SK-N-MC (cell line): ENCODE data around the gene EVX1.

ENCODE experiments used
- EZH2 ChIP-seq: fragments of 200-600 bp; sonication (generic); IDR thresholded peaks from one replicate; pipeline ENCODE4 v1.6.1; 2017; ENCODE audit warnings: antibody characterized with exemption
- POLR2AphosphoS5 ChIP-seq: IDR thresholded peaks from 2 replicates; pipeline ENCODE4 v1.6.1; 2012; ENCODE audit warnings: mild to moderate bottlenecking, low read depth, low read length, borderline replicate concordance

DNA sequence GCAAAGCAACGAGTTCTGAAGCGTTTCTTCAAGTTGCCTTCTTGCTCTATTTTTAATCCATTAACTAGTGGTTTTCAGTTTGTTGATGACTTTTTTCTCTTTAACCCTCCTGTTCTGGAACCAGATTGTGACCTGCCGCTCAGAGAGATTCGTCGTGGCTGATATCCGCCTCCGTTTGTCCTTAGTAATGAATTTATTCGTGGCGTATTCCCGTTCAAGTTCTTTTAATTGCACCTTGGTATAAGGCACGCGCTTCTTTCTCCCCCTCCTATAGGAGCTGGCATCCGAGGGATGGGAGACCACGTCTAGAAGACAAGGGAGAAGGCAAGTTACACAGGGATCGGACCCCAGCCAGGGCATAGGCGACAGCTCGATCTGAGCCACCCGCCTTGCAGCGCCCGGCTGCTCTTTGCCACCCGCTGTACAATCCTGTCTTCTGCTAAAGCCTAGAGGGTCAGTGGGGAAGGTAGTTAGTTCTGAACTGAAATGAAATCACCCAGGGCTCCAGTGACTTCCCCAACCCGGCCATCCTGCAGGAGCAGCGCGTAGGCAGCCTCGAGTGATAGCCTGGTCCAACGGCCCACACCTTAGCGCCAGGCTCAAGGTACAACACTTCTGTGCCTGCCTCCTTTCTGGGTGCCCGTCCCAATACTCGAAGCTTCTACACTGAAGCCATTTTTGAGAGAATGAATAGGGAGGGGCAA, 44.3 kb upstream of the EVX1 start:
- TF ChIP-seq EZH2 (no peak), POLR2AphosphoS5 (no peak)
